KBM-7 (cell line): ENCODE data around the gene MMP25.
A peak's percentile ranks its signal among the peaks of the same experiment; 100 is the strongest.

Source experiments
- DNase-seq: peaks from one replicate; pipeline ENCODE4 v3.0.0-alpha.2; 2015
- in situ Hi-C: fragments of 300-500 bp; cut with MboI; formaldehyde crosslinking; loops from 2 replicates; pipeline ENCODE4 v1.14.3; 2020; ENCODE audit warnings: low sequenced_read_pairs, low pct_unique_long_range_greater_than_20kb, mixed read lengths

Gene MMP25

GRCh38 chr16:3086596-3087242, 40.4 kb downstream of the MMP25 start:
- DNase-seq: peak; percentile 64
- in situ Hi-C loops: no loop called here

- DNase-seq: peak; percentile 64
Measured at GRCh38 chr16:3087243-3088235, 41.2 kb downstream of the MMP25 start.

GRCh38 chr16:3088450-3088849, 42.1 kb downstream of the MMP25 start:
- in situ Hi-C loops: no loop called here
- DNase-seq: no peak

More at GRCh38 chr16:3087243-3088235, 41.2 kb downstream of the MMP25 start:
- in situ Hi-C loops: no loop called here

GRCh38 chr16:3088925-3089716, 42.8 kb downstream of the MMP25 start:
- in situ Hi-C loops: no loop called here
- DNase-seq: no peak

- DNase-seq: no peak
- in situ Hi-C loops: no loop called here
Measured at GRCh38 chr16:3089717-3090592, 43.6 kb downstream of the MMP25 start.

GRCh38 chr16:3091551-3091950, 45.2 kb downstream of the MMP25 start:
- in situ Hi-C loops: no loop called here
- DNase-seq: no peak

GRCh38 chr16:3092501-3092941, 46.2 kb downstream of the MMP25 start:
- in situ Hi-C loops: no loop called here
- DNase-seq: no peak

- peak; percentile 79 for DNase-seq
- in situ Hi-C loops: no loop called here
Measured at GRCh38 chr16:3094289-3095027, 48.1 kb downstream of the MMP25 start.

GRCh38 chr16:3095869-3096268, 49.5 kb downstream of the MMP25 start:
- peak; percentile 88 for DNase-seq
- in situ Hi-C loops: no loop called here

- no peak for DNase-seq
- in situ Hi-C loops: no loop called here
Measured at GRCh38 chr16:3096362-3096761, 50.0 kb downstream of the MMP25 start.

- in situ Hi-C loops: no loop called here
- no peak for DNase-seq
Measured at GRCh38 chr16:3097266-3097665, 50.9 kb downstream of the MMP25 start.

GRCh38 chr16:3098459-3099394, 52.4 kb downstream of the MMP25 start, which contains the start of gene ZSCAN10:
TSS of gene ZSCAN10 (minus strand) at chr16:3099294. CDS start at chr16:3092937, 6,357 bp downstream.
- in situ Hi-C loops: no loop called here

GRCh38 chr16:3099395-3099731, 53.0 kb downstream of the MMP25 start:
- in situ Hi-C loops: no loop called here

More at GRCh38 chr16:3098459-3099394, 52.4 kb downstream of the MMP25 start, which contains the start of gene ZSCAN10:
- no peak for DNase-seq

GRCh38 chr16:3099732-3100499, 53.6 kb downstream of the MMP25 start:
- DNase-seq: peak; percentile 90
- in situ Hi-C loops: no loop called here

More at GRCh38 chr16:3099395-3099731, 53.0 kb downstream of the MMP25 start:
- no peak for DNase-seq

GRCh38 chr16:3101018-3101840, 54.9 kb downstream of the MMP25 start:
- peak; percentile 79 for DNase-seq
- in situ Hi-C loops: no loop called here
